GM23338 (cell line): ENCODE data around the gene TBL3. TPM values are rescaled to one million over a fixed set of nuclear protein-coding genes. Genes with fewer than 3 reads are reported as not detected.
A peak's percentile ranks its signal among the peaks of the same experiment; 100 is the strongest.

Source experiments
- ATAC-seq: fragments of 200-7000 bp; cut with Tn5 transposase; 3 replicates; pipeline ENCODE4 v1.9.1; 2020
- DNase-seq: peaks from one replicate; pipeline ENCODE4 v3.0.0-alpha.2; 2015; ENCODE audit warnings: low spot score
- H2AFZ ChIP-seq: fragments of 200-600 bp; sonication (generic); 2 replicates; pipeline ENCODE4 v1.8.0; 2016; ENCODE audit warnings: antibody characterized with exemption, mild to moderate bottlenecking, moderate library complexity
- H3F3A ChIP-seq: fragments of 200-600 bp; sonication (generic); replicated peaks from 2 replicates; pipeline ENCODE4 v1.8.0; 2017; ENCODE audit warnings: antibody characterized with exemption, mixed run types, low read depth
- H3K27ac ChIP-seq: fragments of 200-600 bp; sonication (generic); 2 replicates; pipeline ENCODE4 v1.6.1; 2016; ENCODE audit warnings: low read depth
- H3K27me3 ChIP-seq: fragments of 200-600 bp; sonication (generic); 2 replicates; pipeline ENCODE4 v1.8.0; 2016; ENCODE audit warnings: mild to moderate bottlenecking, mixed run types, moderate library complexity; ENCODE audit not compliant: insufficient read depth
- H3K36me3 ChIP-seq: fragments of 200-600 bp; sonication (generic); 2 replicates; pipeline ENCODE4 v1.8.0; 2016; ENCODE audit warnings: mild to moderate bottlenecking; ENCODE audit not compliant: insufficient read depth
- H3K4me1 ChIP-seq: fragments of 200-600 bp; sonication (generic); 2 replicates; pipeline ENCODE4 v1.8.0; 2016; ENCODE audit warnings: mild to moderate bottlenecking, moderate library complexity; ENCODE audit not compliant: insufficient read depth
- H3K4me2 ChIP-seq: fragments of 200-600 bp; sonication (generic); 2 replicates; pipeline ENCODE4 v1.7.1; 2017; ENCODE audit warnings: mixed run types
- H3K4me3 ChIP-seq: fragments of 200-600 bp; sonication (generic); 2 replicates; pipeline ENCODE4 v1.6.1; 2016; ENCODE audit warnings: mixed run types
- H3K79me2 ChIP-seq: fragments of 200-600 bp; sonication (generic); replicated peaks from 2 replicates; pipeline ENCODE4 v1.8.0; 2017; ENCODE audit warnings: mild to moderate bottlenecking; ENCODE audit not compliant: insufficient read depth
- H3K9me2 ChIP-seq: fragments of 200-600 bp; sonication (generic); 2 replicates; pipeline ENCODE4 v1.8.0; 2017; ENCODE audit not compliant: insufficient read depth
- H4K20me1 ChIP-seq: fragments of 200-600 bp; sonication (generic); replicated peaks from 2 replicates; pipeline ENCODE4 v1.8.0; 2017; ENCODE audit warnings: mild to moderate bottlenecking; ENCODE audit not compliant: insufficient read depth
- H3K27ac Mint-ChIP-seq: 2 replicates; pipeline ENCODE4 v1.8.0; 2020; ENCODE audit warnings: inconsistent platforms, mild to moderate bottlenecking, moderate library complexity, mixed read lengths
- H3K27me3 Mint-ChIP-seq: 3 replicates; pipeline ENCODE4 v1.8.0; 2022; ENCODE audit warnings: low read depth, mild to moderate bottlenecking, moderate library complexity, mixed read lengths, inconsistent platforms; ENCODE audit not compliant: insufficient read depth, poor library complexity
- H3K36me3 Mint-ChIP-seq: 3 replicates; pipeline ENCODE4 v1.8.0; 2021; ENCODE audit warnings: low read depth, mild to moderate bottlenecking, inconsistent platforms, moderate library complexity, mixed read lengths
- H3K4me1 Mint-ChIP-seq: 3 replicates; pipeline ENCODE4 v1.8.0; 2020; ENCODE audit warnings: mild to moderate bottlenecking, inconsistent platforms, mixed read lengths
- H3K4me3 Mint-ChIP-seq: 3 replicates; pipeline ENCODE4 v1.8.0; 2021; ENCODE audit warnings: moderate library complexity, mild to moderate bottlenecking, inconsistent platforms, mixed read lengths
- H3K9me3 Mint-ChIP-seq: 3 replicates; pipeline ENCODE4 v1.8.0; 2020; ENCODE audit warnings: moderate library complexity, mild to moderate bottlenecking, inconsistent platforms, mixed read lengths
- CREB1 ChIP-seq: fragments of 250-450 bp; sonication (Bioruptor Pico); IDR thresholded peaks from 2 replicates; pipeline ENCODE4 v1.5.0; 2020; ENCODE audit warnings: low read depth, mild to moderate bottlenecking, moderate library complexity
- CTCF ChIP-seq, 2 experiments: fragments of 200-600 bp in 1 of 2; sonication (generic) in 1 of 2; conservative IDR thresholded peaks; 2 replicates each; pipeline versions ENCODE4 v1.5.1 to v1.6.1; 2016 to 2017; ENCODE audit warnings: antibody characterized with exemption in 2 of 2, low read depth in 2 of 2, mild to moderate bottlenecking in 2 of 2, moderate library complexity in 1 of 2
- ETS1 ChIP-seq: IDR thresholded peaks from 2 replicates; pipeline ENCODE4 v1.6.1; 2016; ENCODE audit warnings: antibody characterized with exemption
- EZH2 ChIP-seq: fragments of 200-600 bp; sonication (generic); IDR thresholded peaks from one replicate; pipeline ENCODE4 v1.8.0; 2017; ENCODE audit warnings: antibody characterized with exemption, mild to moderate bottlenecking, low read depth; ENCODE audit not compliant: unreplicated experiment
- EZH2phosphoT487 ChIP-seq: fragments of 200-600 bp; sonication (generic); IDR thresholded peaks from one replicate; pipeline ENCODE4 v1.8.1; 2018; ENCODE audit warnings: antibody characterized with exemption; ENCODE audit not compliant: unreplicated experiment
- JUNB ChIP-seq: IDR thresholded peaks from one replicate; pipeline ENCODE4 v1.6.1; 2016; ENCODE audit warnings: antibody characterized with exemption; ENCODE audit not compliant: unreplicated experiment
- NANOG ChIP-seq: IDR thresholded peaks from 2 replicates; pipeline ENCODE4 v1.6.1; 2016; ENCODE audit warnings: antibody characterized with exemption, borderline replicate concordance
- POLR2AphosphoS5 ChIP-seq: IDR thresholded peaks from 2 replicates; pipeline ENCODE4 v1.6.1; 2016; ENCODE audit warnings: antibody characterized with exemption, low read depth
- REST ChIP-seq: IDR thresholded peaks from one replicate; pipeline ENCODE4 v1.6.1; 2018; ENCODE audit warnings: antibody characterized with exemption; ENCODE audit not compliant: unreplicated experiment
- STAT1 ChIP-seq: IDR thresholded peaks from one replicate; pipeline ENCODE4 v1.6.1; 2016; ENCODE audit warnings: antibody characterized with exemption; ENCODE audit not compliant: unreplicated experiment
- ZNF114 ChIP-seq: fragments of 250-450 bp; sonication (Bioruptor Pico); IDR thresholded peaks from 2 replicates; pipeline ENCODE4 v1.5.0; 2020; ENCODE audit warnings: mild to moderate bottlenecking, moderate library complexity
- ZNF331 ChIP-seq: fragments of 250-450 bp; sonication (Bioruptor Pico); IDR thresholded peaks from 2 replicates; pipeline ENCODE4 v1.5.0; 2020; ENCODE audit warnings: low read depth, mild to moderate bottlenecking, moderate library complexity
- ZNF462 ChIP-seq: fragments of 250-450 bp; sonication (Bioruptor Pico); IDR thresholded peaks from 2 replicates; pipeline ENCODE4 v1.5.0; 2020; ENCODE audit warnings: mild to moderate bottlenecking, moderate library complexity
- polyA plus RNA-seq: library from polyadenylated mRNA; unstranded; fragments of >200 nt; fragmentation: Nextera tagmentation; extraction: Ambion mirVana; gene quantifications from 2 replicates; pipeline ENCODE4 v1.2.1, GENCODE V29; 2016
- total RNA-seq: library from RNA; depleted of rRNA; stranded (reverse); fragments of >200 nt; shearing (Covaris generic); gene quantifications from 2 replicates; pipeline ENCODE4 v1.2.3, GENCODE V29; 2014

Gene TBL3
- total and polyA plus RNA-seq, 2 experiments from 2014 or later = 67.0 to 157 TPM

- peaks cover 23% of the 10 kb centered on the region for H4K20me1 ChIP-seq
- Mint-ChIP-seq H3K4me1 (peaks cover 30% of the 10 kb centered on the region), H3K9me3 (peaks cover 8% of the 10 kb centered on the region; the same call in 2 of the 3 replicates), H3K27me3 (peaks cover 50% of the 10 kb centered on the region), H3K4me3 (peak overlapping the region; percentile 91), H3K27ac (peak overlapping the region; percentile 97), H3K36me3 (peaks cover 41% of the 10 kb centered on the region)
- H3K36me3 ChIP-seq = peaks cover 25% of the 10 kb centered on the region
- no peak for ATAC-seq
- H3K4me1 ChIP-seq = peaks cover 35% of the 10 kb centered on the region; the same call in 1 of the 2 replicates
- H3K4me3 ChIP-seq = peak overlapping the region; percentile 100
- no peaks in the 10 kb centered on the region for H3K9me2 ChIP-seq
- DNase-seq = no peak
- H3K27me3 ChIP-seq = no peaks in the 10 kb centered on the region
- peaks cover 34% of the 10 kb centered on the region for H3F3A ChIP-seq
- H3K79me2 ChIP-seq = peaks cover 39% of the 10 kb centered on the region
- TF ChIP-seq EZH2 = no peak
- TF ChIP-seq POLR2AphosphoS5 = no peak
- no peak for TF ChIP-seq EZH2phosphoT487
- TF ChIP-seq ZNF114 = no peak
- no peak for TF ChIP-seq REST
- no peak for TF ChIP-seq JUNB
- TF ChIP-seq STAT1 = no peak
- TF ChIP-seq CTCF (conservative IDR thresholded peaks at IDR 0.05; ENCODE audit: low read depth in 2 of 2) = no peak
- TF ChIP-seq ZNF462 (CRISPR knock-in tag) = no peak
- no peak for TF ChIP-seq ZNF331
- no peak for TF ChIP-seq CREB1 (CRISPR knock-in tag)
- TF ChIP-seq NANOG = no peak
- TF ChIP-seq ETS1 = no peak
- H3K27ac ChIP-seq = 0 out of 2 replicates have a peak overlapping the region, but pooled peaks have one; percentile 57
- H2AFZ ChIP-seq = no peak overlapping the region
- peak overlapping the region; percentile 98 for H3K4me2 ChIP-seq
Measured at GRCh38 chr16:1965396-1966001, 6.4 kb upstream of the TBL3 start.
